Epithelial cell of esophagus (primary cell): ENCODE data around the gene SLC1A1.
"Not testable (repeated sequence)": the region's sequence is repeated elsewhere in the genome, so short reads cannot be mapped to it uniquely, and the experiment has no call there.

Experiments
- DNase-seq: peaks from one replicate; pipeline ENCODE4 v3.0.0; 2010; ENCODE audit warnings: low read depth
- H3K4me3 ChIP-seq: 2 replicates; pipeline ENCODE4 v1.5.1; 2011; ENCODE audit warnings: mild to moderate bottlenecking, low read length, control low read depth
- TF ChIP-seq, protein P1 (sequence below): IDR thresholded peaks from 2 replicates; pipeline ENCODE4 v1.5.1; 2011; ENCODE audit warnings: low read depth, mild to moderate bottlenecking, low read length, control low read depth, inconsistent platforms; ENCODE audit not compliant: insufficient read depth; ENCODE audit errors: missing control alignments

The SLC1A1 gene

DNA sequence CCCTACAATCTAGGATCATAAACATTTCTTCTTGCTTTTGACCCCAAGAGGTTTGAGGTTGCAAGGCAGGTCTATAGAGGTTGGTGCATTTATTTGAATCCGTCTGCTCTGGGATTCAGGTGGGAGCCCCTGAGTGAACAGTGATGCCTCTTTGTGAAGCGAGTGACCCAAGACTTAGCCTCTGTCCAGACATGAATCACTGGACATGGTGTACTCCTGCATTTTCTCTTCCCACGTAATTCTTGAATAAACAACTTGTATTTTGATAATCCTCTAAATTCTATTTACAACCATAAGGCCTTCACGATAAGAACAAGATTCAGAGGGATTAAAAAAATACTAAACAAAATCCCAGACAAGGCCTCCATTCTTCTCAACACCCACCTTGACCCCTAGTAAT is 104.3 kb downstream of the SLC1A1 start:
- TF ChIP-seq, protein P1, sequence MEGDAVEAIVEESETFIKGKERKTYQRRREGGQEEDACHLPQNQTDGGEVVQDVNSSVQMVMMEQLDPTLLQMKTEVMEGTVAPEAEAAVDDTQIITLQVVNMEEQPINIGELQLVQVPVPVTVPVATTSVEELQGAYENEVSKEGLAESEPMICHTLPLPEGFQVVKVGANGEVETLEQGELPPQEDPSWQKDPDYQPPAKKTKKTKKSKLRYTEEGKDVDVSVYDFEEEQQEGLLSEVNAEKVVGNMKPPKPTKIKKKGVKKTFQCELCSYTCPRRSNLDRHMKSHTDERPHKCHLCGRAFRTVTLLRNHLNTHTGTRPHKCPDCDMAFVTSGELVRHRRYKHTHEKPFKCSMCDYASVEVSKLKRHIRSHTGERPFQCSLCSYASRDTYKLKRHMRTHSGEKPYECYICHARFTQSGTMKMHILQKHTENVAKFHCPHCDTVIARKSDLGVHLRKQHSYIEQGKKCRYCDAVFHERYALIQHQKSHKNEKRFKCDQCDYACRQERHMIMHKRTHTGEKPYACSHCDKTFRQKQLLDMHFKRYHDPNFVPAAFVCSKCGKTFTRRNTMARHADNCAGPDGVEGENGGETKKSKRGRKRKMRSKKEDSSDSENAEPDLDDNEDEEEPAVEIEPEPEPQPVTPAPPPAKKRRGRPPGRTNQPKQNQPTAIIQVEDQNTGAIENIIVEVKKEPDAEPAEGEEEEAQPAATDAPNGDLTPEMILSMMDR, result no peak
- no peak for DNase-seq
- no peak overlapping the region for H3K4me3 ChIP-seq

DNA sequence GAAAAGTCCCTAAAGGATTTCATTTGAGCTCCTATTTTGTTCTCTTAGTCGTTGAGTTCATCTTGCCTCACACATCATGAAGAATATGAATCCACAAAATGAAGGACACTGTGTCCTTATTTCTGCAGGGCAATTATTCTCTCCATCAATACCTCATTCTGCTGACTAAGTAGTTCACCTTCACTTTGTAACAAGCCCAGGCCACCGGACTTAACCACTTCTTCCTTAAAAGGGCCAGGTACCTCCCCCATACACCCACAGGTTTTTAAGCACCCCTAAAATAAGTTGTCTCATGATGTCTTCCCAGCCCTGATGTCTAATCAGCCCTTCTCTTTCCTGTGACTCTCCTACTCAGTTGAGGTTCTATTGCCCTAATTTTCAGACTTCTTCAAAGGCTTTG is 104.7 kb downstream of the SLC1A1 start:
- no peak for DNase-seq
- TF ChIP-seq, protein P1, result no peak
- H3K4me3 ChIP-seq, result no peak overlapping the region

DNA sequence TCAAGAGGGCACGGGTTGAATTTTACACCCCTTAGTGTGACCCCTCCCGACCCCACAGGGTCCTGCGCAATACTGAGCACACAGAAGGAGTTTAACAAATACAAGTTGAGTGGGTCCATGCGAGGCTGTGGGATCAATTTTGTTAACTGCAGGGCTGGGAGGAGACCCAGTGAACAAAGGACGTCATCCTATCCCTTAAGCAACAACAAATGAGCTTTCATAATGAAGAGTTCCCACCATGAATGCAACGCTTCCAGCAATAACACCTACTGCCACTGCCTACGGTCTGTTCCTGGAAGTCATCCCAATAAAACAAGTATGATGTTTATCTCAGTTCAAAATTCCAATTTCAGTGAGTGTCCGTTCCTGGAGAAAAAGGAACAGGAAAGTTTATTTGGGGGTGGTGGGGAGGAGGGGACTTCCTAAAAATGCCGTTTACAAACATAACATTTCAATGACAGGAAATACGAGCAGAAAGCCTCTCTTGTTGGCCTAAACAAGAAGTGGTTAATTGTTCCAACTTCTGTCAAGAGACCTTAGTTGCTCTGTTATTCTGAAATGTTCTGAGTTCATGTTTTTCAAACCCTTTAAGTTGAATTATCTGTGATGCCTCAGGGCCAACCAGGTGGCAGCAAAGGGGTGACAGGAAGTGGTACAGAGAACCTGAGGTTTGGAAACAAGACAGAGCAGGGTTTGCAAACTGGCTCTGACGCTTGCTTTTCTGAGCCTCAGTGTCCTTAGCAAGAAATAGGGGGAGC is 106.1 kb downstream of the SLC1A1 start:
- DNase-seq, result no peak
- TF ChIP-seq, protein P1, result no peak
- H3K4me3 ChIP-seq, result no peak overlapping the region

DNA sequence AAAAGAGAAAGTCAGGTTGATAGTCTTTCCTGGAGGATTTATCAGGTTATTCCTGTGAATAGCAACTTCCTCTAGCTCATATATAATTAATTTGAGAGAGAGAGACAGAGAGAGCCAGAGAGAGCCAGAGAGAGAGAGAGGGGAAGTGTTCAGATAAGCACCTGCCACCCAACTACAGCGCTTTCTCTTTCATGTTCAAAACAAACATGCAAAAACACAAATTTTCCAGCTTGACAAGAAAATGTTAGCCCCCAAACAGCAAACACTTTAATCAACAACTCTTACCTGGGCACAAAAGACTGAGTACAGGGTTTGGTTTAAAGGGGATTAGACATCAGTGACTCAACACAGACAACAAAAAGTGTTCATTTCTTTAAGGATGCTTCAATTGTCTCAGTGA is 110.1 kb downstream of the SLC1A1 start:
- TF ChIP-seq, protein P1, result no peak
- no peak for DNase-seq
- no peak overlapping the region for H3K4me3 ChIP-seq

DNA sequence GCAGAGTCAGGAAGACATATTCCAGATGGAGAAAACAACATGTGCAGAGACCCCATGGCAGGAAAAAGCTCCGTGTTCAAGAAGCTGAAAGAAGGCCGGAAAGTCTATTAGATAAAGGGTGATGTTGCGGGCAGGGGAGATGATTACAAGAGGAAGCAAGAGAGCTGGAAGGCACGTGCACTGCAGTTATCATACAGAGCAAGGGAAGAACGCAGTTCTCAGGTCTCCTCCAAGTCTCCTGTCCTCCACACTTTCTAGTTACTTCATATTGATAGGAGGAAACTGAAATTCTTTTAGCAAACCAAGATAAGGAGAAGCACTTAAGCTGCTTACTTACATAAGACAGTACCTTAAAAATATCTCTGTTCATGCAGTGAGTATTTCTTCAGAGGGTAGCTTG is 113.6 kb downstream of the SLC1A1 start:
- no peak overlapping the region for H3K4me3 ChIP-seq
- TF ChIP-seq, protein P1, result no peak
- DNase-seq, result no peak

DNA sequence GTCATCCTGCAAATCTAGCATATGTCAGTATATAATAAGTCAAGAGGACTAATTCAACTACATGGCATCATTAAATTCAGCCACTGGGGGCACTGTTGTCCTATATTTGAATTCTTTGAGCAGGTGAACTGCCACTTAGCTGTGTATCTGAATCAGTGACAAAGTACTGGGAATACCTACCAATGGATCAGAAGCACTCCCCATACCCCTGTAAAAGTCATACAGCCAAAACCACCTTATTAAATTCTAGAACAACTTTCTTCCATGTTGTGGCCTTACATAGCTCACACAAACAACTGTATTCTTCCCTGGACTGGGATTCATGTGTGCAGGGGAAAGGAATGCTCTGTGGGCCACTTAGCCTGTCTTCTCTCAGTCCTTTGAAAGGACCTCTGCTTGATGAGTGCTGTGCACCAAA is 114.4 kb downstream of the SLC1A1 start:
- peak; percentile 77 for DNase-seq
- no peak overlapping the region for H3K4me3 ChIP-seq
- TF ChIP-seq, protein P1, result peak; percentile 57

DNA sequence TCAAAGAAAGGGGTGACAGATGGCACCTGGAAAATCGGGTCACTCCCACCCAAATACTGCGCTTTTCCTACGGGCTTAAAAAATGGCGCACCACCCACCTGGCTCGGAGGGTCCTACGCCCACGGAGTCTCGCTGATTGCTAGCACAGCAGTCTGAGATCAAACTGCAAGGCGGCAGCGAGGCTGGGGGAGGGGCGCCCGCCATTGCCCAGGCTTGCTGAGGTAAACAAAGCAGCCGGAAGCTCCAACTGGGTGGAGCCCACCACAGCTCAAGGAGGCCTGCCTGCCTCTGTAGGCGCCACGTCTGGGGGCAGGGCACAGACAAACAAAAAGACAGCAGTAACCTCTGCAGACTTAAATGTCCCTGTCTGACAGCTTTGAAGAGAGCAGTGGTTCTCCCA is 115.8 kb downstream of the SLC1A1 start:
- not testable (repeated sequence) for H3K4me3 ChIP-seq, DNase-seq
